IMR-90 (cell line): ENCODE measurements around the gene GRHL3. TPM values are rescaled to one million over a fixed set of nuclear protein-coding genes. Genes with fewer than 3 reads are reported as not detected.

Experiments
- ATAC-seq: fragments of 200-7000 bp; cut with Tn5 transposase; 2 replicates; pipeline ENCODE4 v1.9.1; 2020; ENCODE audit warnings: low read depth, mild to moderate bottlenecking, moderate library complexity
- BruUV-seq: library from RNA; stranded (reverse); fragments of 400-500 nt; replicated peaks from 2 replicates; lab custom pipeline; 2021; lab: Mats Ljungman, UMichigan
- CTCF ChIA-PET: fragments of 300-600 bp; formaldehyde crosslinking; extraction: SDS; loops from one replicate; lab custom pipeline; 2021; ENCODE audit warnings: antibody characterized with exemption; lab: Yijun Ruan, JAX
- POLR2A ChIA-PET: fragments of 300-600 bp; sonication (Branson Sonifier 250); formaldehyde crosslinking; loops from one replicate; lab custom pipeline; 2022; ENCODE audit warnings: antibody characterized with exemption; ENCODE audit not compliant: unreplicated experiment; lab: Charles Lee
- DNase-seq: peaks from one replicate; pipeline ENCODE4 v3.0.0; 2013
- H2AFZ ChIP-seq: replicated peaks from 2 replicates; pipeline ENCODE3; 2013; ENCODE audit warnings: low read length, mild to moderate bottlenecking; ENCODE audit not compliant: poor library complexity
- H2AK5ac ChIP-seq: 2 replicates; pipeline ENCODE4 v1.6.1; 2013; ENCODE audit warnings: low read depth, low read length, inconsistent platforms
- H2AK9ac ChIP-seq: replicated peaks from 2 replicates; pipeline ENCODE3; 2013; ENCODE audit warnings: mild to moderate bottlenecking, low read depth, low read length, moderate library complexity; ENCODE audit not compliant: poor library complexity
- H2BK120ac ChIP-seq: 2 replicates; pipeline ENCODE4 v1.6.1; 2013; ENCODE audit warnings: low read depth, low read length, inconsistent platforms
- H2BK15ac ChIP-seq: 3 replicates; pipeline ENCODE4 v1.6.1; 2013; ENCODE audit warnings: low read depth, low read length, inconsistent platforms
- H2BK20ac ChIP-seq: 2 replicates; pipeline ENCODE4 v1.6.1; 2013; ENCODE audit warnings: low read depth, mild to moderate bottlenecking, inconsistent platforms, low read length, moderate library complexity
- H2BK5ac ChIP-seq: 2 replicates; pipeline ENCODE4 v1.6.1; 2013; ENCODE audit warnings: mild to moderate bottlenecking, low read depth, low read length, inconsistent platforms; ENCODE audit not compliant: poor library complexity, severe bottlenecking
- H3K14ac ChIP-seq: replicated peaks from 2 replicates; pipeline ENCODE4 v1.6.1; 2013; ENCODE audit warnings: low read depth, low read length, inconsistent platforms
- H3K18ac ChIP-seq: 2 replicates; pipeline ENCODE4 v1.6.1; 2013; ENCODE audit warnings: low read depth, low read length, control low read depth
- H3K23ac ChIP-seq: 2 replicates; pipeline ENCODE4 v1.6.1; 2013; ENCODE audit warnings: low read depth, low read length, inconsistent platforms
- H3K27ac ChIP-seq: 2 replicates; pipeline ENCODE4 v1.5.1; 2013; ENCODE audit warnings: mild to moderate bottlenecking, control low read depth, low read length; ENCODE audit not compliant: insufficient read depth
- H3K27me3 ChIP-seq: 2 replicates; pipeline ENCODE4 v1.6.1; 2013; ENCODE audit warnings: low read length; ENCODE audit not compliant: control insufficient read depth, insufficient read depth
- H3K36me3 ChIP-seq: 2 replicates; pipeline ENCODE4 v1.6.1; 2013; ENCODE audit warnings: low read length, mixed read lengths; ENCODE audit not compliant: control insufficient read depth, insufficient read depth
- H3K4ac ChIP-seq: 2 replicates; pipeline ENCODE4 v1.6.1; 2013; ENCODE audit warnings: low read depth, low read length, inconsistent platforms
- H3K4me1 ChIP-seq: 2 replicates; pipeline ENCODE4 v1.6.1; 2013; ENCODE audit warnings: low read length, mixed read lengths; ENCODE audit not compliant: control insufficient read depth, insufficient read depth
- H3K4me2 ChIP-seq: 2 replicates; pipeline ENCODE4 v1.6.1; 2013; ENCODE audit warnings: low read depth, mild to moderate bottlenecking, control low read depth, low read length, moderate library complexity
- H3K4me3 ChIP-seq: 2 replicates; pipeline ENCODE4 v1.5.1; 2013; ENCODE audit warnings: low read depth, mild to moderate bottlenecking, control low read depth, low read length, moderate library complexity; ENCODE audit not compliant: insufficient read depth
- H3K56ac ChIP-seq: 2 replicates; pipeline ENCODE4 v1.6.1; 2013; ENCODE audit warnings: low read length, inconsistent platforms; ENCODE audit not compliant: insufficient read depth; ENCODE audit errors: extremely low read depth
- H3K79me1 ChIP-seq, 2 experiments: 2 replicates each; pipeline ENCODE4 v1.6.1; 2013; ENCODE audit warnings: low read length in 2 of 2, inconsistent platforms in 1 of 2, low read depth in 1 of 2
- H3K9ac ChIP-seq: 2 replicates; pipeline ENCODE4 v1.6.1; 2013; ENCODE audit warnings: low read depth, low read length, control low read depth
- H3K9me1 ChIP-seq: 2 replicates; pipeline ENCODE4 v1.6.1; 2013; ENCODE audit warnings: low read length, inconsistent platforms; ENCODE audit not compliant: insufficient read depth
- H3K9me3 ChIP-seq: 2 replicates; pipeline ENCODE4 v1.6.1; 2013; ENCODE audit warnings: low read length; ENCODE audit not compliant: control insufficient read depth, insufficient read depth
- H4K20me1 ChIP-seq: 2 replicates; pipeline ENCODE4 v1.6.1; 2013; ENCODE audit warnings: low read length, inconsistent platforms; ENCODE audit not compliant: insufficient read depth
- H4K5ac ChIP-seq: 2 replicates; pipeline ENCODE4 v1.6.1; 2013; ENCODE audit warnings: mild to moderate bottlenecking, low read depth, low read length, control low read depth
- H4K8ac ChIP-seq, 2 experiments: 2 replicates each; pipeline ENCODE4 v1.6.1; 2013; ENCODE audit warnings: low read depth in 2 of 2, low read length in 2 of 2, control low read depth in 1 of 2, inconsistent platforms in 1 of 2
- H4K91ac ChIP-seq: 2 replicates; pipeline ENCODE4 v1.6.1; 2013; ENCODE audit warnings: low read depth, low read length, inconsistent platforms; ENCODE audit not compliant: insufficient read depth
- CTCF ChIP-seq: conservative IDR thresholded peaks from 2 replicates; pipeline ENCODE4 v1.5.1; 2012; ENCODE audit warnings: mild to moderate bottlenecking, low read depth, low read length, improper control_type of control experiment
- ELK1 ChIP-seq: fragments of 150-350 bp; IDR thresholded peaks from 2 replicates; pipeline ENCODE4 v1.6.1; 2016; ENCODE audit warnings: low read depth, mild to moderate bottlenecking, low read length, moderate library complexity, borderline replicate concordance
- MAFK ChIP-seq: IDR thresholded peaks from 2 replicates; pipeline ENCODE4 v1.6.1; 2012; ENCODE audit warnings: low read depth, low read length, improper control_type of control experiment
- MAZ ChIP-seq: IDR thresholded peaks from 2 replicates; pipeline ENCODE4 v1.6.1; 2012; ENCODE audit warnings: low read depth, mild to moderate bottlenecking, low read length, improper control_type of control experiment, moderate library complexity, borderline replicate concordance
- NFE2L2 ChIP-seq: fragments of 150-350 bp; IDR thresholded peaks from 2 replicates; pipeline ENCODE4 v1.6.1; 2016; ENCODE audit warnings: low read depth, mild to moderate bottlenecking, low read length
- POLR2A ChIP-seq: IDR thresholded peaks from 2 replicates; pipeline ENCODE4 v1.6.1; 2012; ENCODE audit warnings: mild to moderate bottlenecking, low read depth, low read length
- RAD21 ChIP-seq: IDR thresholded peaks from 2 replicates; pipeline ENCODE4 v1.6.1; 2012; ENCODE audit warnings: low read length, improper control_type of control experiment
- RCOR1 ChIP-seq: IDR thresholded peaks from 2 replicates; pipeline ENCODE4 v1.6.1; 2012; ENCODE audit warnings: mild to moderate bottlenecking, low read length, improper control_type of control experiment; ENCODE audit not compliant: insufficient replicate concordance
- RFX5 ChIP-seq: IDR thresholded peaks from 2 replicates; pipeline ENCODE4 v1.8.0; 2012; ENCODE audit warnings: low read depth, mild to moderate bottlenecking, low read length, moderate library complexity
- SMC3 ChIP-seq: fragments of 150-350 bp; IDR thresholded peaks from 2 replicates; pipeline ENCODE4 v1.6.1; 2016; ENCODE audit warnings: low read depth, mild to moderate bottlenecking, antibody characterized with exemption, low read length, moderate library complexity
- WGBS, 2 experiments: methylation state at CpG; one replicate each; pipeline versions ENCODE4 v1.1.5 to v1.1.7; 2013; ENCODE audit warnings: missing lambda C conversion rate in 2 of 2; ENCODE audit not compliant: insufficient read length in 1 of 2; ENCODE audit errors: extremely low coverage in 2 of 2; 5-methylcytosine and 5-hydroxymethylcytosine counted together
- dilution Hi-C: fragments of 300-500 bp; cut with HindIII; formaldehyde crosslinking; loops from one replicate; pipeline ENCODE4 v1.14.3; 2018; ENCODE audit warnings: low sequenced_read_pairs; ENCODE audit not compliant: unreplicated experiment
- in situ Hi-C: fragments of 300-500 bp; cut with MboI; formaldehyde crosslinking; loops from 3 replicates; pipeline ENCODE4 v1.14.3; 2019; ENCODE audit warnings: low sequenced_read_pairs, inconsistent platforms, mixed read lengths
- intact Hi-C: fragments of 100-400 bp; cut with micrococcal nuclease; formaldehyde crosslinking; loops from 2 replicates; pipeline ENCODE4 v1.10.0; 2022
- polyA plus RNA-seq, 3 experiments: library from polyadenylated mRNA; depleted of rRNA; stranded (reverse); fragments of >200 nt; gene quantifications; 2 replicates each; pipeline ENCODE4 v1.2.3, GENCODE V29; 2012; ENCODE audit warnings: low replicate concordance in 1 of 3
- total RNA-seq: library from RNA; depleted of rRNA; stranded (reverse); fragments of >200 nt; gene quantifications from 2 replicates; pipeline ENCODE4 v1.2.3, GENCODE V29; 2012

GRHL3 gene
- total and polyA plus RNA-seq, 2 of the 4 experiments (the other 2 are of a cell fraction), result not detected

- Histone ChIP-seq H3K14ac (no peak overlapping the region), H2BK15ac (no peak overlapping the region), H3K9me1 (peaks cover 19% of the 10 kb centered on the region), H3K4me1 (peaks cover 12% of the 10 kb centered on the region), H3K9me3 (no peaks in the 10 kb centered on the region), H2BK5ac (no peak overlapping the region), H3K4me3 (no peak overlapping the region), H2AK9ac (no peak overlapping the region), H4K5ac (no peak overlapping the region), H4K91ac (no peak overlapping the region), H3K79me1 (peaks cover 0 to 12% of the 10 kb centered on the region in 2 experiments; a peak in 1 of 4 replicates), H2BK120ac (no peak overlapping the region), H3K4ac (no peak overlapping the region), H3K56ac (no peak overlapping the region), H4K20me1 (peaks cover 4% of the 10 kb centered on the region; the same call in 1 of the 2 replicates), H3K27ac (no peak overlapping the region), H3K18ac (no peak overlapping the region), H3K9ac (no peak overlapping the region), H4K8ac (no peak overlapping the region), H3K23ac (no peak overlapping the region), H2BK20ac (no peak overlapping the region), H2AFZ (no peak overlapping the region), H3K4me2 (no peak overlapping the region), H2AK5ac (no peak overlapping the region), H3K27me3 (no peaks in the 10 kb centered on the region), H3K36me3 (no peaks in the 10 kb centered on the region)
- dilution Hi-C loops (no loop called here), intact Hi-C loops (loop anchor here (10.0 kb wide), 1 partner anchor 91 kb away; no protein-coding TSS in a partner anchor), in situ Hi-C loops (no loop called here)
- POLR2A ChIA-PET, result no interaction called here
- TF ChIP-seq RFX5, result no peak
- no peak for TF ChIP-seq MAZ
- no peak for TF ChIP-seq POLR2A
- no peak for TF ChIP-seq SMC3
- no peak for TF ChIP-seq MAFK
- no peak for TF ChIP-seq ELK1
- no peak for TF ChIP-seq NFE2L2
- TF ChIP-seq RCOR1, result no peak
- no peak for TF ChIP-seq CTCF
- no peak for TF ChIP-seq RAD21
- BruUV-seq, result no TSS peak
- WGBS, 2 experiments, result 43% methylated on average over 4 of the region's 9 CpGs; no CpG with 5 or more reads in 1 of the 2 experiments
- no peak for ATAC-seq
- CTCF ChIA-PET, result interaction anchor here (0.9 to 4.6 kb wide), 4 partner anchors 7 to 187 kb away, joined by 3 to 18 read pairs (median 5); no protein-coding TSS in a partner anchor
- DNase-seq, result no peak
These were observed 67.1 kb downstream of the GRHL3 start for GRCh38 chr1:24386241-24386640.
